ENCODE measurements around the gene GPA33. TPM values are rescaled to one million over a fixed set of nuclear protein-coding genes. Genes with fewer than 3 reads are reported as not detected.

GPA33 gene
- total RNA-seq, 2 experiments from 2014 or later: not detected

DNA sequence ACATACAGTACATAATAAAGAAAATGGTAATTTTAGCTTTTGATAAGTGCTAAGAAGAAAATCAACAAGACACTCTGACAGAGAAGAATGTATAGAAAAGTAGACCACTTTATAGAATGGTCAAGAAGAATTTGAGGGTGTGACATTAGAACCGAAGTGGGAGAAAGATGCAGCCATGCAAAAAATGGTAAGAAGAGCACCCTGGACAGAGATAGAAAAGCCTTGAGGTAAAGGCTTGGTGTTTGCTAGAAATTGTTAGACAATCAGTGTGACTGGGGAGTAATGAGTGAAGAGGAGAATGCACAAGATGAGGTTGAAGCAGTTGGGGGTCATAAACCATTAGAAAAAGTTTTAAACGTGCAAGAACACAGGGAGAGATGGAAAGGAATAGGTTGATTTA lies 77.6 kb downstream of the GPA33 start:
- no peak overlapping the region for H2AFZ ChIP-seq (ENCODE audit: low read length)
- H3K4me2 ChIP-seq (ENCODE audit: low read length): no peak overlapping the region
- ChIA-PET POLR2A (no interaction called here), CTCF (ENCODE audit: unreplicated experiment) (no interaction called here)
- no peak overlapping the region for H3K27ac ChIP-seq (ENCODE audit: low read depth, low read length, poor library complexity, severe bottlenecking)
- H3K4me1 ChIP-seq (ENCODE audit: insufficient read depth, low read length, poor library complexity, severe bottlenecking): no peaks in the 10 kb centered on the region
- no peaks in the 10 kb centered on the region for H4K20me1 ChIP-seq (ENCODE audit: insufficient read depth, low read length)
- no peaks in the 10 kb centered on the region for H3K36me3 ChIP-seq (ENCODE audit: insufficient read depth, low read length)
- BruUV-seq (replicated peaks): no TSS peak
- H3K79me2 ChIP-seq (ENCODE audit: insufficient read depth, low read depth, low read length): no peaks in the 10 kb centered on the region
- no peak for DNase-seq (ENCODE audit: low spot score)
- H3K9me2 ChIP-seq (ENCODE audit: insufficient read depth, low read length): no peaks in the 10 kb centered on the region
- TF ChIP-seq, protein P1, sequence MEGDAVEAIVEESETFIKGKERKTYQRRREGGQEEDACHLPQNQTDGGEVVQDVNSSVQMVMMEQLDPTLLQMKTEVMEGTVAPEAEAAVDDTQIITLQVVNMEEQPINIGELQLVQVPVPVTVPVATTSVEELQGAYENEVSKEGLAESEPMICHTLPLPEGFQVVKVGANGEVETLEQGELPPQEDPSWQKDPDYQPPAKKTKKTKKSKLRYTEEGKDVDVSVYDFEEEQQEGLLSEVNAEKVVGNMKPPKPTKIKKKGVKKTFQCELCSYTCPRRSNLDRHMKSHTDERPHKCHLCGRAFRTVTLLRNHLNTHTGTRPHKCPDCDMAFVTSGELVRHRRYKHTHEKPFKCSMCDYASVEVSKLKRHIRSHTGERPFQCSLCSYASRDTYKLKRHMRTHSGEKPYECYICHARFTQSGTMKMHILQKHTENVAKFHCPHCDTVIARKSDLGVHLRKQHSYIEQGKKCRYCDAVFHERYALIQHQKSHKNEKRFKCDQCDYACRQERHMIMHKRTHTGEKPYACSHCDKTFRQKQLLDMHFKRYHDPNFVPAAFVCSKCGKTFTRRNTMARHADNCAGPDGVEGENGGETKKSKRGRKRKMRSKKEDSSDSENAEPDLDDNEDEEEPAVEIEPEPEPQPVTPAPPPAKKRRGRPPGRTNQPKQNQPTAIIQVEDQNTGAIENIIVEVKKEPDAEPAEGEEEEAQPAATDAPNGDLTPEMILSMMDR (conservative IDR thresholded peaks at IDR 0.05; ENCODE audit: low read length): no peak
- TF ChIP-seq EZH2phosphoT487 (IDR thresholded peaks at IDR 0.05; ENCODE audit: borderline replicate concordance, low read depth, low read length): no peak
- intact Hi-C loops (cut with micrococcal nuclease; ENCODE audit: unreplicated experiment): no loop called here
- H3K9me3 ChIP-seq (ENCODE audit: low read length): no peaks in the 10 kb centered on the region
- H3K4me3 ChIP-seq (ENCODE audit: low read depth, low read length, poor library complexity, severe bottlenecking): no peak overlapping the region

DNA sequence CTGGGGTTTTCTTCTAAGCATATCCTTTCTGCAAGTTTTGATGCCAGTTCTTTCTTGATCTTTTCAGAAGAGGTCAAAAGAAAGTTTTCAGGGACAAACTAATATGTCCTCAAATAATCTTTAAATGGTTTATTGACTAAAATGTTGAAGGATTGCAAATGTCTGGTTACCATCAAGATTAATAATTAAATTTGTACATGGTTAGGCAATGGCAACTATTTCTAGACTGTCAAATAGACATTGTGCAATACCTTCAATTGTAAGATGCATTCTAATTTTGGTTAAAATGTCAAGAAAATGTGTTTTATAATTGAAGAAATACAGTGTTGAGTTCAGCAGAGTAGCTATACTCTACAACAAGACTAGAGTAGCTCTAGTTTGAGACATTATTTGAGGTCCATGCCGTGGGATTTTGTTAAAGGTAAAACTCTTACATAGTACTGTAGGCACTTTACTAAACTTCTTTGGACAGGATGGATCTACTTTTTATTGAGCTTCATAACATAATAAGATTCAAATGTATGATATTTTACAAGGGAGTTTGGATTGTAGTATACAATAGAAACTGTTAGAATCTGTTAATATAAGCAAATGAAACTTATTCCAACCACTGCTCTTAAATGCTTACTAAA lies 78.5 kb downstream of the GPA33 start:
- Histone ChIP-seq H3K79me2 (ENCODE audit: insufficient read depth, low read depth, low read length) (no peaks in the 10 kb centered on the region), H3K27ac (ENCODE audit: low read depth, low read length, poor library complexity, severe bottlenecking) (no peak overlapping the region), H3K36me3 (ENCODE audit: insufficient read depth, low read length) (no peaks in the 10 kb centered on the region), H3K9me2 (ENCODE audit: insufficient read depth, low read length) (no peaks in the 10 kb centered on the region), H3K9me3 (ENCODE audit: low read length) (no peaks in the 10 kb centered on the region), H3K4me3 (ENCODE audit: low read depth, low read length, poor library complexity, severe bottlenecking) (no peak overlapping the region), H3K4me1 (ENCODE audit: insufficient read depth, low read length, poor library complexity, severe bottlenecking) (no peaks in the 10 kb centered on the region), H4K20me1 (ENCODE audit: insufficient read depth, low read length) (no peaks in the 10 kb centered on the region), H2AFZ (ENCODE audit: low read length) (no peak overlapping the region), H3K4me2 (ENCODE audit: low read length) (no peak overlapping the region)
- intact Hi-C loops (cut with micrococcal nuclease; ENCODE audit: unreplicated experiment): no loop called here
- DNase-seq (ENCODE audit: low spot score): no peak
- no TSS peak for BruUV-seq (replicated peaks)
- TF ChIP-seq, protein P1 (conservative IDR thresholded peaks at IDR 0.05; ENCODE audit: low read length): no peak
- TF ChIP-seq EZH2phosphoT487 (IDR thresholded peaks at IDR 0.05; ENCODE audit: borderline replicate concordance, low read depth, low read length): no peak
- CTCF ChIA-PET (ENCODE audit: unreplicated experiment): no interaction called here
- POLR2A ChIA-PET: no interaction called here

DNA sequence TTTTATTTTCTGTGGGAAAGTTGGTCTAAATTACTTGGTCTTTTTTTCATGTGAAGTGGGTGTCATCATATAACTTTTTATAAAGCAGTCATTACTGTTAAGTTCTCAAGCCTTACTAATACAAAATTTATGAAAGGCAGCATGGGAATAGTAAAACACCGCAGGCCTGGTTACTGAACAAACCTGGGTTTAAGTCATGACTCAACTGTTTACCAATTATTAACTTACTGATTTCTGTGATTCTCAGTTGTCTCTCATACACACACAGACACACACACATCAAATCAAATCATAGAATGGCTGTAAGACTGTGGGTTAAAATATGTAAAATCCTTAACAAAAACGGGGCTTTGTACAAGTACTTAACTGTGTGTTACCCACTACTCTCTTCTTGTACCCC lies 86.5 kb downstream of the GPA33 start:
- CTCF ChIA-PET (ENCODE audit: unreplicated experiment): no interaction called here

More for the DNA sequence above, 86.5 kb downstream of the GPA33 start:
- intact Hi-C loops (cut with micrococcal nuclease; ENCODE audit: unreplicated experiment): no loop called here
- H3K9me3 ChIP-seq (ENCODE audit: low read length): no peaks in the 10 kb centered on the region
- no peaks in the 10 kb centered on the region for H3K4me1 ChIP-seq (ENCODE audit: insufficient read depth, low read length, poor library complexity, severe bottlenecking)
- no TSS peak for BruUV-seq (replicated peaks)
- no peaks in the 10 kb centered on the region for H4K20me1 ChIP-seq (ENCODE audit: insufficient read depth, low read length)
- TF ChIP-seq, protein P1 (conservative IDR thresholded peaks at IDR 0.05; ENCODE audit: low read length): no peak
- no peak for TF ChIP-seq EZH2phosphoT487 (IDR thresholded peaks at IDR 0.05; ENCODE audit: borderline replicate concordance, low read depth, low read length)
- no peak for DNase-seq (ENCODE audit: low spot score)
- H3K36me3 ChIP-seq (ENCODE audit: insufficient read depth, low read length): no peaks in the 10 kb centered on the region
- no peak overlapping the region for H2AFZ ChIP-seq (ENCODE audit: low read length)
- no peaks in the 10 kb centered on the region for H3K79me2 ChIP-seq (ENCODE audit: insufficient read depth, low read depth, low read length)
- POLR2A ChIA-PET: no interaction called here
- H3K4me3 ChIP-seq (ENCODE audit: low read depth, low read length, poor library complexity, severe bottlenecking): no peak overlapping the region
- no peak overlapping the region for H3K27ac ChIP-seq (ENCODE audit: low read depth, low read length, poor library complexity, severe bottlenecking)
- H3K9me2 ChIP-seq (ENCODE audit: insufficient read depth, low read length): no peaks in the 10 kb centered on the region
- no peak overlapping the region for H3K4me2 ChIP-seq (ENCODE audit: low read length)
